ENCODE results near the gene EML6. TPM values are rescaled to one million over a fixed set of nuclear protein-coding genes. Genes with fewer than 3 reads are reported as not detected.

The EML6 gene
- total RNA-seq, 3 donors from 2014 or later, result 3.4 to 7.3 (median 5.3) TPM

DNA sequence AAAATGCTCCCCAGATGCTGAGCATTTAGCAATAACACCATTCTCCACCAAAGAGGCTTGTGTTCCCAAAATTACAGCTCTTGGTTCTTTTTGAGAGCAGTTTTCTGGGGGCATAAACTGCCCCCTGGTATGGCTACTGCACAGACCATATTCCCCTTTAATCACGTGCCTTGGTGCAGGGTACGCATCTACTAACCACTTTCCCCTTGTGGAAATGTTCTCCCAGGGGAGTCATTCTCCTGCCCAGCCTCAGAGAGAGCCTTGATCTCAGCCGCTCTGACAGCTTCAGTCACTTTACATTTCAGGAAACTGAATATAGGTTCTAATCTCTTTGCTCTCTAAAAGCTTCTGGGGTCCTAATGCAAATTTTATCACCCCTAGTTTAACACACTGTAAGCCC is 44.7 kb upstream of the EML6 start:
- no peaks in the 10 kb centered on the region for H3K9me3 ChIP-seq
- peaks cover 5% of the 10 kb centered on the region for H3K4me1 ChIP-seq (ENCODE audit: low read depth)
- TF ChIP-seq, protein P1, sequence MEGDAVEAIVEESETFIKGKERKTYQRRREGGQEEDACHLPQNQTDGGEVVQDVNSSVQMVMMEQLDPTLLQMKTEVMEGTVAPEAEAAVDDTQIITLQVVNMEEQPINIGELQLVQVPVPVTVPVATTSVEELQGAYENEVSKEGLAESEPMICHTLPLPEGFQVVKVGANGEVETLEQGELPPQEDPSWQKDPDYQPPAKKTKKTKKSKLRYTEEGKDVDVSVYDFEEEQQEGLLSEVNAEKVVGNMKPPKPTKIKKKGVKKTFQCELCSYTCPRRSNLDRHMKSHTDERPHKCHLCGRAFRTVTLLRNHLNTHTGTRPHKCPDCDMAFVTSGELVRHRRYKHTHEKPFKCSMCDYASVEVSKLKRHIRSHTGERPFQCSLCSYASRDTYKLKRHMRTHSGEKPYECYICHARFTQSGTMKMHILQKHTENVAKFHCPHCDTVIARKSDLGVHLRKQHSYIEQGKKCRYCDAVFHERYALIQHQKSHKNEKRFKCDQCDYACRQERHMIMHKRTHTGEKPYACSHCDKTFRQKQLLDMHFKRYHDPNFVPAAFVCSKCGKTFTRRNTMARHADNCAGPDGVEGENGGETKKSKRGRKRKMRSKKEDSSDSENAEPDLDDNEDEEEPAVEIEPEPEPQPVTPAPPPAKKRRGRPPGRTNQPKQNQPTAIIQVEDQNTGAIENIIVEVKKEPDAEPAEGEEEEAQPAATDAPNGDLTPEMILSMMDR (IDR thresholded peaks at IDR 0.05), result no peak
- no peak overlapping the region for H3K4me3 ChIP-seq
- no peak for DNase-seq
- H3K36me3 ChIP-seq (ENCODE audit: low read depth), result no peaks in the 10 kb centered on the region
- intact Hi-C loops (cut with DNase I, micrococcal nuclease), result no loop called here
- no peak for ATAC-seq

DNA sequence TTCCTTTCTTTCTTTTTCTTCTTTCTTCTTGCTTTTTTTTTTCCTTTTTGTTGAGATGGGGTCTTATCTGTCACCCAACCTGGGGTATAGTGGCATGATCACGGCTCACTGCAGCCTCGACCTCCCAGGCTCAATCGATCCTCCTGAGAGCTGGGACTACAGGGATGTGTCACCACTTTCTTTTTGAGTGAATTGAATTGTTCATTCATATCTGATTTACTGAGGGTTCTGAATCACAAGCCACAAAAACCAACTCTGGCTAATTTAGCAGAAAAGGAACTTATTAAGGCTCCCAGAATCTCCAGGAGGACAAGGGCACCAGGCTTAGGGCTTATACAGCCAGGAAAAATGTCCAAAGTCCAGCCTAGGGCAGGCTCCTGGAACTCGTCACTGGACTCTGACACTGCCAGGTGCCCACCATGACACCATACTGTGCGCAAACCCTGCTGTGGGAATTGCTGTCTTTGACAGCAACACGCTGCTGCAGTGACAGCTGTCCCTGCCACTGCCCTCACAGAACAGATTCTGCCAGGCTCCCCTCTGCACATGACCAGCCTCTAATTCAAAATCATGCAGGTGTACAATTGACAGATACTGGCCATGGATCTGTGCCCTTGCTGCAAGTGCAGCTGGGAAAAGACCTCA is 42.9 kb upstream of the EML6 start:
- Histone ChIP-seq H3K4me3 (no peak overlapping the region), H3K9me3 (no peaks in the 10 kb centered on the region), H3K4me1 (ENCODE audit: low read depth) (no peaks in the 10 kb centered on the region), H3K36me3 (ENCODE audit: low read depth) (no peaks in the 10 kb centered on the region)
- TF ChIP-seq, protein P1 (IDR thresholded peaks at IDR 0.05), result no peak
- intact Hi-C loops (cut with DNase I, micrococcal nuclease), result no loop called here
- no peak for DNase-seq
- ATAC-seq, result no peak

DNA sequence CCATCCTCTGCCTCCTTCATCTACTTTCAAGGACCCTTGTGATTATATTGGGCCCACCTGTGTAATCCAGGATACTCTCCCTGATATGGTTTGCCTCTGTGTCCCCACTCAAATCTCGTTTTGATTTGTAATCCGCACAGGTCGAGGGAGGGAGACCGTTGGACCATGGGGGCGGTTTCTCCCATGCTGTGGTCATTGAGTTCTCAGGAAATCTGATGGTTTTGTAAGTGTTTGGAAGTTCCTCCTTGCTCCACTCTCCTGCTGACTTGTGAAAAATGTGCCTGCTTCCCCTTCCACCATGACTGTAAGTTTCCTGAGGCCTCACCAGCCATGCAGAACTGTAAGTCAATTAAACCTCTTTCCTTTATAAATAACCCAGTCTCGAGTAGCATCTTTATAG is 42.0 kb upstream of the EML6 start:
- no peaks in the 10 kb centered on the region for H3K36me3 ChIP-seq (ENCODE audit: low read depth)
- ATAC-seq, result no peak
- H3K4me3 ChIP-seq, result no peak overlapping the region
- intact Hi-C loops (cut with DNase I, micrococcal nuclease), result no loop called here
- no peaks in the 10 kb centered on the region for H3K4me1 ChIP-seq (ENCODE audit: low read depth)
- H3K9me3 ChIP-seq, result no peaks in the 10 kb centered on the region
- DNase-seq, result no peak
- TF ChIP-seq, protein P1 (IDR thresholded peaks at IDR 0.05), result no peak

- Histone ChIP-seq H3K4me3 (no peak overlapping the region), H3K4me1 (ENCODE audit: low read depth) (no peaks in the 10 kb centered on the region), H3K9me3 (no peaks in the 10 kb centered on the region), H3K36me3 (ENCODE audit: low read depth) (no peaks in the 10 kb centered on the region)
- ATAC-seq (no peak), DNase-seq (no peak)
- TF ChIP-seq, protein P1 (IDR thresholded peaks at IDR 0.05), result no peak
- intact Hi-C loops (cut with DNase I, micrococcal nuclease), result no loop called here
Observed at GRCh38 chr2:54683596-54683995, 39.9 kb upstream of the EML6 start.

DNA sequence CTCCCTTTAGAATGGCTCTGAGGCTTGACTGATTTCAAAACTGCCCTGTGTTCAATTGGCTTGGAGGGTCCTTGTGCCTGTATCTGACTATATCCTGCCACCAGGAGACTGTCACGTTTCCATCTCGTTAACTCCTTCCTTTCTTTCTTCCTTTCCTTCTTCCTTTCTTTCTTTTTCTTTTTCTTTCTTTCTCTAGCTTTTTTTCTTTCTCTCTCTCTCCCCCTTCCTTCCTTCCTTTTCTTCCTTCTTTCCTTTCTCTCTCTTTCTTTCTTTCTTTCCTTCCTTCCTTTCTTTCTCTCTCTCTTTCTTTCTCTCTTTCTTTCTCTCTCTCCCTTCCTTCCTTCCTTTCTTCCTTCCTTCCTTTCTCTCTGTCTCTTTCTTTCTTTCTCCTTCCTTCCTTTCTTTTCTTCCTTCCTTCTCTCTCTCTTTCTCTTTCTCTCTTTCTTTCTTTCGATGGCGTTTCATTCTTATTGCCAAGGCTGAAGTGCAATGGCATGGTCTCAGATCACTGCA is 38.1 kb upstream of the EML6 start:
- TF ChIP-seq, protein P1 (IDR thresholded peaks at IDR 0.05), result no peak
- intact Hi-C loops (cut with DNase I, micrococcal nuclease), result no loop called here
- ATAC-seq, result no peak
- Histone ChIP-seq H3K36me3 (ENCODE audit: low read depth) (no peaks in the 10 kb centered on the region), H3K4me1 (ENCODE audit: low read depth) (no peaks in the 10 kb centered on the region), H3K4me3 (no peak overlapping the region), H3K9me3 (no peaks in the 10 kb centered on the region)
- no peak for DNase-seq

Data from mucosa of descending colon (tissue), 3 donors.